ENCODE data around the gene PATZ1. TPM values are rescaled to one million over a fixed set of nuclear protein-coding genes. Genes with fewer than 3 reads are reported as not detected.

The PATZ1 gene
- total and polyA plus RNA-seq, 2 experiments from 2014 or later, result 1.3 to 9.6 TPM

DNA sequence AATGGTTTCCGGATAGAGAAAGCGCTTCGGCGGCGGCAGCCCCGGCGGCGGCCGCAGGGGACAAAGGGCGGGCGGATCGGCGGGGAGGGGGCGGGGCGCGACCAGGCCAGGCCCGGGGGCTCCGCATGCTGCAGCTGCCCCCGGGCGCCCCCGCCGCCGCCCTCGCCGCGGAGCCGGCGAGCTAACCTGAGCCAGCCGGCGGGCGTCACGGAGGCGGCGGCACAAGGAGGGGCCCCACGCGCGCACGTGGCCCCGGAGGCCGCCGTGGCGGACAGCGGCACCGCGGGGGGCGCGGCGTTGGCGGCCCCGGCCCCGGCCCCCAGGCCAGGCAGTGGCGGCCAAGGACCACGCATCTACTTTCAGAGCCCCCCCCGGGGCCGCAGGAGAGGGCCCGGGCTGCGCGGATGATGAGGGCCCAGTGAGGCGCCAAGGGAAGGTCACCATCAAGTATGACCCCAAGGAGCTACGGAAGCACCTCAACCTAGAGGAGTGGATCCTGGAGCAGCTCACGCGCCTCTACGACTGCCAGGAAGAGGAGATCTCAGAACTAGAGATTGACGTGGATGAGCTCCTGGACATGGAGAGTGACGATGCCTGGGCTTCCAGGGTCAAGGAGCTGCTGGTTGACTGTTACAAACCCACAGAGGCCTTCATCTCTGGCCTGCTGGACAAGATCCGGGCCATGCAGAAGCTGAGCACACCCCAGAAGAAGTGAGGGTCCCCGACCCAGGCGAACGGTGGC lies 69.5 kb downstream of the PATZ1 start:
- TF ChIP-seq EZH2 (IDR thresholded peaks at IDR 0.05; ENCODE audit: insufficient read depth, poor library complexity, severe bottlenecking), result no peak
- TF ChIP-seq EZH2phosphoT487 (IDR thresholded peaks at IDR 0.05; ENCODE audit: insufficient read depth, low read depth), result no peak
- no peak overlapping the region for H3K27ac ChIP-seq
- WGBS, 2 experiments (ENCODE audit: low coverage in 1 of 2, low lambda C conversion rate in 2 of 2, missing lambda C conversion rate in 2 of 2), result 95 to 97% methylated on average over 22 to 69 of the region's 69 CpGs
- H3F3A ChIP-seq (ENCODE audit: insufficient read depth), result peaks cover 4% of the 10 kb centered on the region; the same call in 1 of the 2 replicates
- in situ Hi-C loops (cut with MboI), result no loop called here
- no peaks in the 10 kb centered on the region for H3K27me3 ChIP-seq (replicated peaks; ENCODE audit: insufficient read depth)
- peaks cover 8% of the 10 kb centered on the region; the same call in 1 of the 2 replicates for H3K36me3 ChIP-seq (ENCODE audit: low read depth)
- H3K9me2 ChIP-seq (ENCODE audit: insufficient read depth), result no peaks in the 10 kb centered on the region
- H3K79me2 ChIP-seq (ENCODE audit: insufficient read depth), result no peaks in the 10 kb centered on the region
- no peak overlapping the region for H3K4me2 ChIP-seq (ENCODE audit: unreplicated experiment)
- no peak overlapping the region for H3K4me3 ChIP-seq
- no peaks in the 10 kb centered on the region for H3K9me3 ChIP-seq (ENCODE audit: low read depth)
- no peak overlapping the region for H2AFZ ChIP-seq
- no peak overlapping the region for H3K9ac ChIP-seq
- H3K4me1 ChIP-seq (ENCODE audit: insufficient read depth), result no peaks in the 10 kb centered on the region
- no peaks in the 10 kb centered on the region; the same call in 1 of the 2 replicates for H4K20me1 ChIP-seq (ENCODE audit: insufficient read depth)
- DNase-seq, result no peak

Small RNAs within 50 kb of the gene (small RNA-seq; reads per million reads assigned to genes)
- gene RNA5SP496 (ENCODE audit: low read depth, low replicate concordance) (not detected), gene RNU6-338P (ENCODE audit: low read depth, low replicate concordance) (not detected)

Other genes with a start within 250 kb of the PATZ1 start
- 216 and 268 TPM in 2 replicates for gene SELENOM, start 238.8 kb downstream of the PATZ1 start, total RNA-seq (2014; rRNA removed; shearing (Covaris generic))
- gene SELENOM, start 238.8 kb downstream of the PATZ1 start, polyA plus RNA-seq (2016; fragmentation: Nextera tagmentation; extraction: Ambion mirVana), result 522 and 537 TPM in 2 replicates
- 0.13 TPM in 1 of 2 replicates, not detected in the other for gene INPP5J, start 223.4 kb downstream of the PATZ1 start, total RNA-seq (2014; rRNA removed; shearing (Covaris generic))
- 0.15 and 0.26 TPM in 2 replicates for gene INPP5J, start 223.4 kb downstream of the PATZ1 start, polyA plus RNA-seq (2016; fragmentation: Nextera tagmentation; extraction: Ambion mirVana)
- gene PLA2G3, start 205.8 kb downstream of the PATZ1 start, total RNA-seq (2014; rRNA removed; shearing (Covaris generic)), result not detected in 2 replicates
- gene PLA2G3, start 205.8 kb downstream of the PATZ1 start, polyA plus RNA-seq (2016; fragmentation: Nextera tagmentation; extraction: Ambion mirVana), result not detected in 2 replicates
- gene RNF185, start 186.2 kb downstream of the PATZ1 start, total RNA-seq (2014; rRNA removed; shearing (Covaris generic)), result 46.2 and 47.3 TPM in 2 replicates
- gene RNF185, start 186.2 kb downstream of the PATZ1 start, polyA plus RNA-seq (2016; fragmentation: Nextera tagmentation; extraction: Ambion mirVana), result 49.8 and 52.0 TPM in 2 replicates
- 19.3 and 19.5 TPM in 2 replicates for gene LIMK2, start 134.0 kb downstream of the PATZ1 start, total RNA-seq (2014; rRNA removed; shearing (Covaris generic))
- 10.7 and 11.1 TPM in 2 replicates for gene LIMK2, start 134.0 kb downstream of the PATZ1 start, polyA plus RNA-seq (2016; fragmentation: Nextera tagmentation; extraction: Ambion mirVana)
- gene PIK3IP1, start 53.9 kb downstream of the PATZ1 start, total RNA-seq (2014; rRNA removed; shearing (Covaris generic)), result 8.3 and 16.1 TPM in 2 replicates
- gene PIK3IP1, start 53.9 kb downstream of the PATZ1 start, polyA plus RNA-seq (2016; fragmentation: Nextera tagmentation; extraction: Ambion mirVana), result 10.0 and 11.1 TPM in 2 replicates
- gene DRG1, start 53.3 kb upstream of the PATZ1 start, total RNA-seq (2014; rRNA removed; shearing (Covaris generic)), result 65.0 and 73.0 TPM in 2 replicates
- 79.7 and 81.4 TPM in 2 replicates for gene DRG1, start 53.3 kb upstream of the PATZ1 start, polyA plus RNA-seq (2016; fragmentation: Nextera tagmentation; extraction: Ambion mirVana)
- gene EIF4ENIF1, start 143.5 kb upstream of the PATZ1 start, total RNA-seq (2014; rRNA removed; shearing (Covaris generic)), result 6.2 and 13.5 TPM in 2 replicates
- gene EIF4ENIF1, start 143.5 kb upstream of the PATZ1 start, polyA plus RNA-seq (2016; fragmentation: Nextera tagmentation; extraction: Ambion mirVana), result 13.9 and 18.2 TPM in 2 replicates
- gene SFI1, start 150.2 kb upstream of the PATZ1 start, total RNA-seq (2014; rRNA removed; shearing (Covaris generic)), result 17.5 and 21.6 TPM in 2 replicates
- gene SFI1, start 150.2 kb upstream of the PATZ1 start, polyA plus RNA-seq (2016; fragmentation: Nextera tagmentation; extraction: Ambion mirVana), result 9.0 and 10.1 TPM in 2 replicates